HL-60/S4 treated with retinoic acid at 250 ng/mL for 4 days and 3 days (cell line): ENCODE results near the gene TRERF1.

Source experiments
- in situ Hi-C: fragments of 300-500 bp; cut with MboI; formaldehyde crosslinking; loops from 2 replicates; pipeline ENCODE4 v1.7.0; 2022; ENCODE audit warnings: low sequenced_read_pairs

TRERF1 gene

DNA sequence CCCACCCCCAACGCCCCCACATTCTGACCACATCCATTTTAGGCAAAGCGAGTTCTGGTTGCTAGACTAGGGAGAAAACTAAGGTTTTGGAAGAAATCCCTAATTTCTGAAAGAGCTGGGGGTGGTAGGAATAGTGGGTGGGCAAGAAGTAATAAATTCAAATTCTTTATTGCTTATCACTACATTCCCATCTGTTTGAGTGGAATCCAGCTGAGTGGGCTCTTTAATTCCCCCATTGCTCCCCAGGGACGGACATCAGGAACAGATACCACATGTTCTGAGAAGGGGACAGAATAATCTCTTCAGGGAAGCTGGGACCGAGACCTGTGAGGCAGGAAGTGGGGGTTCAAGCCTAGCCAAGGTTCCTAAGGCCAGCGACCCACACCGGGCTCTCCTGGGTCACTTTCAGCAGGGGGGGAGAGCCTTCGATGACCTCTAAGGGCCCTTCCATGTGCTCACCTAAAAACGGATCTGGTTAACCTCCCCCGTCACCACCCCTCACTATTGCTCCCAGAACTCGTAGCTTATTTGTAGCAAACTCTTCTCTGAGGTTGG lies 191.8 kb downstream of the TRERF1 start:
- in situ Hi-C loops = loop anchor here (25.0 kb wide), 1 partner anchor 277 kb away; no protein-coding TSS in a partner anchor

- in situ Hi-C loops = loop anchor here (25.0 kb wide), 1 partner anchor 278 kb away; no protein-coding TSS in a partner anchor
These were observed 192.4 kb downstream of the TRERF1 start for GRCh38 chr6:42259286-42259685.

DNA sequence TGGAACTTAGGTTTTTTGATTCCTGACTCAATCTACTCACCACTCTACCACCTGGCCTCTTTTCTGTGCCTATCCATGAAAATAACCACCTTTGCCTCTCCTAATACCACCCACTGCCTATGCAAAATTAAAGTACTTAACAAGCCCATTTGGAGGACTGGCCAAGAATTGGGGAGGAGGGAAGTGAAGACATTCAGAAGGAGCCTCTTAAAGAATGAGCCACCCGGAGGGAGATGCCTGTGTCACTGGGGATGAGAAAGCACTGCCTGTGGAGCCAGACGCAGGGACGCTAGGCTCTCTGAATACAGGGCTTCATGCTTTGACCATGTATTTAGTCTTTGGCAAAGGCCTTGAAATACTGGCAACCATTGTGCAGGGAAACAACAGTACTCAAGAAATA lies 194.1 kb downstream of the TRERF1 start:
- in situ Hi-C loops = loop anchor here (25.0 kb wide), 1 partner anchor 280 kb away; no protein-coding TSS in a partner anchor

- in situ Hi-C loops = loop anchor here (25.0 kb wide), 1 partner anchor 280 kb away; no protein-coding TSS in a partner anchor
These were observed 194.7 kb downstream of the TRERF1 start for GRCh38 chr6:42257063-42257462.

DNA sequence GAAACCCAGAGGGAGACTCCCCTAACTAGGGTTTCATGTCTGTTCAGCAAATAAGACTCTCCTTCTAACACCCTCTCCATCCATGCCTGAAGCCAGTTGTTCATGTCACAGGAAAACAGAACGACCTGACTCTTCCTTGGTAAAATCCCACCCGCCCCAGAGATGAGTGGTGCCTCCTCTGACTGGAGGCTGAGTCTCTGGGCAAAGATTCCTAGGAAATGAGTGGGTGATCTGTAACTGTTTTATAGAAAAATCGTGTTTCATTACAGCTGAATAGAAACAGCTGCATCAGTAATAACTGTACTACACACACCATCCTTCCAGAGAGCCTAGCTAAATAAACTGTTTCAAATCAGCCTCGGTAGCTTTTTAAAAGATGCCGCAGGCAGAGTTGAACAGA lies 196.7 kb downstream of the TRERF1 start:
- in situ Hi-C loops = loop anchor here (25.0 kb wide), 1 partner anchor 282 kb away; no protein-coding TSS in a partner anchor

- in situ Hi-C loops = loop anchor here (25.0 kb wide), 1 partner anchor 283 kb away; no protein-coding TSS in a partner anchor
These were observed 197.2 kb downstream of the TRERF1 start for GRCh38 chr6:42254505-42254904.

GRCh38 chr6:42251911-42252637 lies 199.7 kb downstream of the TRERF1 start:
- in situ Hi-C loops = loop anchor here (25.0 kb wide), 1 partner anchor 285 kb away; no protein-coding TSS in a partner anchor

GRCh38 chr6:42251500-42251899 lies 200.2 kb downstream of the TRERF1 start:
- in situ Hi-C loops = loop anchor here (25.0 kb wide), 1 partner anchor 286 kb away; no protein-coding TSS in a partner anchor

DNA sequence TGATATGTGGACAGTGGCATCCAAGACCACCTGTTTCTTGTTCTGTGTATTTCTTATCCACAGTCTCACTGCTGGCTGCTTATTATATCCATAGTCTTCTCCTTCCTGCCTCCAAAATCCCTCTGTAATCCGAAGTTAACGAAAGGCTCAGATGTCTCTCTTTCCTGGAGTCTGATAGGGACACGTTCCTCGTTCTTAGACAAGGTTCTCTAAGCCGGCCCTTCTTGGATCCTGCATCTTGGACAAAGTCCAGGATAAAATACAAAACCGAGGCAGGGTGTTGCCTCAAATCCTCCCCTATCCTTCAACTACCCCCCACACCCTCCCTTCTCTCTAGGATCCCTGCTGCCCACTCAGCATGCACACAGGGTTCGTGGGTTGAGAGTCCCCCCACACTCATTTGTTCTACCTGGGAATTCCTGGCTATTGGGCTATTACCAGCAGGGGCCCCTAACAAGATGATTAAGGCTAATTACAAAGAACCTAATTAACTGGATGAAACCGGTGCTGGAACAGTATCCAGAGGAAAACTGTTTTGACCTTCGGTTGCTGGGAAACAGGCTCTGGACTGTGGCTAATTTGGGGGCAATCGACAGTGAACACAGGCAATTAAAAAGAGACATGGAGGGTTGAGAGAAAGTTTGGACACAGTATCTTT lies 201.3 kb downstream of the TRERF1 start:
- in situ Hi-C loops = loop anchor here (25.0 kb wide), 1 partner anchor 287 kb away; no protein-coding TSS in a partner anchor

DNA sequence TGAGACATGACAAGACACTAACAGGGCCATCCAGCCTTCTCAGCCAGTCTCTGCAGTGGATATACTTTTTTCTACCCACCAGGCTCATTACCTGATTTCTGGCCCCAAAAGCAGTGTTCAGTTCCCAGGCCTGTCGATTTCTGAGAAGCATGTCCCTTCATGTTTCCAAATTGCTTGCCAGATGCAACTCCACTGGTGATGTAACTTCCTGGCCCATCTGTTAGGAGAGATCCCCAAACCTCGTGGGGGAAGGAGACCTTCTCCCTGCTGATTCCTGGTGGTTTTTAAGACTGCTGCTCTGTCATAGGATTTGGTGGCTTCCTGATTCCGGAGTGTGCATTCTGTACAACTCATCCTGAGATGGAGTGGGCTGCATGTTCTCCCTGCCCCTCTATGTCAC lies 202.4 kb downstream of the TRERF1 start:
- in situ Hi-C loops = no loop called here

DNA sequence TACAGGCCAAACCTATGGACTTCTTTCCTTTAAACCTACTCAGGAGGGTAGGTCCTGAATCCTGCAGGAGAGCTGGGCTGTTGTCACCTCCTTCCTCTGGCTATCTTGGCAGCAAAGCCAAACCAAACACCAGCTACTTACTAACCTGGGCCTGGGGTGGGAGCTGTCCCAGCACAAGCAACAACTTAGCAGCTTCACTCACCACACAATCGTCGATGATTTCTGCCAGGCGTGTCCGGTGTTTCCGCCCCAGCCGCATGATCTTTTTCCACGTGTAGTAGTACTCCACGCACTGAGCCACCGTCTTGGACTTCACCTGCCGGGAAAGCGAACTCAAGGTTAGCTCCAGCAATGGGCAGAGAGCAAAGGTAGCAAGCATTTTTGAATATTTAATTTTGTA lies 208.7 kb downstream of the TRERF1 start:
- in situ Hi-C loops = no loop called here

- in situ Hi-C loops = no loop called here
These were observed 209.8 kb downstream of the TRERF1 start for GRCh38 chr6:42241915-42242314.

DNA sequence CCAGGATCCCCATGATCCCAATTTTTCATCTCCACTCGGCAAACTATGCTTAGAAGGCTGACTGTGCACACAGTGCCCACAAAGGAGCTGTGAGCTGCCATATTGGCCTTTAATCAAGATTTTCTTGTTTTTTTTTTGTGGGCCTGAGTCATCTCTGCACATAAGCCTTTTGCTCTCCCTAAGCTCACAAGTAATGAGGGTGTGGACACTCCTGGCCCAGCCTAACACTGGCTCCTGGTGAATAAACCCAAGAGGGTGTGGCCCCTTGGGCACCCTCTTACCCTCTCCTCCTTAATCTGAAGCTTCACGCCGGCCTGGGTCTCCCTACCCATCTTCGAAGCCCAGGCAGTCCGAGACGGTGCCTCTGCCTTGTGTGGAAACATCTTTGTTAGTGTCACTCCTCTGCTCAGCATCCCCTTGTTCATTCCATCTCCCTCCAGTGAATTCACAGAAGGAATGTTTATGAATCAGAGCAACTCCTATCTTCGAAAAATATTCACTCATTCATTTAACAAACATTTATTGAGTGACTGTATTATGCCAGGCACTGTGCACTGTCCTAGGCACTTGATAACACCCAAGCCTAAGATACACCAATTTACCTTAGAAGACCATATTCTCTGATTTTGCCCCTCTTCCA lies 211.9 kb downstream of the TRERF1 start:
- in situ Hi-C loops = no loop called here

GRCh38 chr6:42239333-42239732 lies 212.4 kb downstream of the TRERF1 start:
- in situ Hi-C loops = no loop called here

DNA sequence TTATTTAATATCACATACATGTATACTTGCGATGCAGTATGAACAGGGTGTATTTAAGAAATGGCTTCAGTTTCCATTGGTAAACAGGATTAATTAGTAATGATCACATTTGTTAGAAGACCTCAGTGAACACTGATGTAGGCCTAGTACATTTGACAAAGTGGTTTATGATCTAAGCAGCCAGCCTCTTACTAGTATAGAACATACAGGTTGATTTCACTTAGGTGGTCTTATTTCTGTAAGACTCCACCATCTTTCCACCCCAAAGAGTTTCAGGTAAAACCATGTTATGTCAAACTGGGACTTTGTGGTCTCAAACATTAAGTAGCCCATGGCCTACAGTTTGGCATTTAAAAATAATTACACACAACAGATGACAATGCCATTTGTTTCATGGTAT lies 213.9 kb downstream of the TRERF1 start:
- in situ Hi-C loops = no loop called here

DNA sequence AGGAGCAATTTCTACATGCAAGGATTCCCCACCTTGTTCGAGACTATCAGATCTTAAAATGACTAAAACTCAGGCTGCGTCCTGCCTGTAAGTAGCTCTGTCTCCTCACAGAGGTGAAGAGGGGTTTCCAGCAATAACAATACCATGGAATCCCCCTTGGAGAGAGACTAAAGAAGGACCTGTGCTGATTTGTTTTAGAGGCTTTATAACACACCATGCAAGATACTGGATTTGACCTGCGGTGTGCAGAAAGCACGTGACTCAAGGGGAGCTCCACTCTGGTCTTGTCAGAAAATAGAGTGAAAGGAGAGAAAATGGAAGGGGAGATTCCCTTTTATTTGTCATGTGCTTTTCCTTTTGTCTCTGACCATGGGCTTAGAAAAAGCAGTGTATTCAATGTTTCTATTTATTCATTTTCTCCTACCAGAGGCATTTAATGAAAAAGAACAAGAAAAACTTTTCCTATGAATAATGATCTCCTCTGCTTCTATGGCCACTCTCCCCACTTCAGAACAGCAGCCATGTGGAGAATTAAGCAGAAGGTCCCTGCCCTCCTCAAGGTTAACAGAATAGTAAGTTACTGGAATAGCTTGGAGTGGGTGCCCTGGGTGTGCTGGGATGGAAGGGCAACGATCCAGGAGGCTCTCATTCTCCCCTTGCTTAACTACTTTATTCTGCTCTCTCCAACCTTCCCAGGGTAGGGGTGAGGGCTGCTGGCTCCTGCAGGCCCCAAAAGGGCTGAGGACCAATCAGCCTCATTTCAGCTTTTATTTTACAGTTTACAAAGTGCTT lies 214.8 kb downstream of the TRERF1 start:
- in situ Hi-C loops = no loop called here

DNA sequence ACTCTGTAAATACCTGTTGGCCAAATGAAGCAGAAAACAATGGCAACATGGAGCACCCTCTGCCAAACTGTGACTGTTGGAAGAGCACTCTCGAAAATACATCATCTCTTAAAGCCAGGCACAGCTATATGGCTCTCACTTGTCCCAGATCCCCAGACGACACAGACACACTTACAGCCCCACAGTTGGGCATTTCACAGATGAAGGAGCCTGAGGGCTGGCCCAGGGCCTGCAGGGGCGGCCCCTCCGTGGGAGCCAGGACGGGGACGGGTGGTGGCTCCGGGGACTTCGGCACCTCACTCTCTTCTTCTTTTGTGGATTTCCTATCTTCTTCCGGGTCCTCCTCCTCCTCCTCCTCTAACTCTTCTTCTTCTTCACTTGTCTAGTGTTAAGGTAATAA lies 215.7 kb downstream of the TRERF1 start:
- in situ Hi-C loops = no loop called here

DNA sequence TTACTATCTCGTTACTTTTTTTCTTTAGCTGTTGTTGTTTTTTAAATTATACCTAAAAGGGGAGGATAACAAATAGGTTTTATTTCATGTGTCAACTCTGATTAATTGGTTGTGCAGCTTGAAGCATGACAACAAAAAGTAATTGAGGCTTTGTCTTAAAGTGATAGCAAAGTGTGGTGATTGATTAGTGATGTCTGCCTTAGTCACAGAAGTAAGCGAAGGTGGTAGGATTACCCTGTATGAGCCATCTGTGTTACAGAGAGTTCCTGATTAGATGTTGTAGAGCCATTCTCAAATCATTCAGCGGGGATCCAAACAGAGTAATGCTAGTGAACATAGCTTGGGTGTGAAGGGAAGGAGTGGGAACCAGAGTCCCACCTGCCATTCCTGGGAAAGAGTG lies 219.7 kb downstream of the TRERF1 start:
- in situ Hi-C loops = no loop called here

DNA sequence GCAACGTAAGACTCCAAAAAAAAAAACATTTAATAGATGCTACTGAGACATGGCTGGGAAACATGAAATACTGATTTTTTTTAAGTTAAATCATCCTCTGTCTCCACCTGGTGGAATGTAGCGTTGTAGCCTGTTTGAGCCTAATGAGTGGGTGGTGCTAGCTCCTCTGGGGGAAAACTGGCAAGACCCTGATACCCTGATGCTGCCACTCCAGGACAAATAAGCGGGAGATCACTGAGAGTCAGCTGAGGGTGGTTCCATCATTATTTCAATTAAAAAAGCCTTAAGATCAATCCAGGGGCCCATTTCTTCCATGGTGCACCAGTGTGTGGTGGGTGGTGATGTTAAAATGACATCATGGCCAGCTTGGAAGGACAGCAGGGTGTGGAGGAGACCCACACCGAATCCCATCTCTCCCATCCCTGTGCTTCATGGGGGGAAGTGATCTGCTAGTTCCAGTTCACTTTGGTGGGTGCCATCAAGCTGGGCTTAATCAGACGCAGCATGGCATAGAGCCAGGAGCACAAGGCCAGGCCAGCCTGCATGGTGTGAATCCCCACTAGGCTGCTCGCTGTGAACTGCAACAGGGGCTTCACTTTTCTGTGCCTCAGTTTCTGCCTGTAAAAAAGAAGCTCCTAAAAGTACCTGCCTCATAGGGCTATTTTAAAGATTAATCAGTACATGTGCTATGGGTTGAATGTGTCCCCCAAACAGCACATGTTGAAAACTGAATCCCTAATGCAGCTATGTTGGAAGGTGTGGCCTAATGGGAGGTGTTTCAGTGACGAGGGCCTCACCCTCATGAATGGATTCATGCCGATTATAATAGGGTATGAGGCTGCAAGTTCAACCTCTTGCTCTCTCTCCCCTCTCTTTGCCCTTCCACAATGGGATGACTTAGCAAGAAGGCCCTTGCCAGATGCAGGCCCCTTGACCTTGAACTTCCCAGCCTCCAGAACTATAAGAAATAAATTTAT lies 221.1 kb downstream of the TRERF1 start:
- in situ Hi-C loops = no loop called here
